IPS DF 6.9 (cell line): ENCODE measurements around the gene RCAN1.
"Not testable (repeated sequence)": the region's sequence is repeated elsewhere in the genome, so short reads cannot be mapped to it uniquely, and the experiment has no call there.

Source experiments
- DNase-seq: peaks from one replicate; pipeline ENCODE4 v3.0.0-alpha.2; 2013; ENCODE audit warnings: low read depth, low spot score
- H3K27ac ChIP-seq: one replicate; pipeline ENCODE4 v1.5.1; 2013; ENCODE audit warnings: low read length, control low read depth
- H3K27me3 ChIP-seq: 2 replicates; pipeline ENCODE4 v1.6.1; 2013; ENCODE audit warnings: mild to moderate bottlenecking, low read length; ENCODE audit not compliant: control insufficient read depth, insufficient read depth
- H3K36me3 ChIP-seq: 2 replicates; pipeline ENCODE4 v1.6.1; 2013; ENCODE audit warnings: low read length; ENCODE audit not compliant: control insufficient read depth, insufficient read depth
- H3K4me1 ChIP-seq: 2 replicates; pipeline ENCODE4 v1.6.1; 2013; ENCODE audit warnings: low read length; ENCODE audit not compliant: control insufficient read depth, insufficient read depth
- H3K4me3 ChIP-seq: 2 replicates; pipeline ENCODE4 v1.5.1; 2013; ENCODE audit warnings: mild to moderate bottlenecking, low read length
- H3K9me3 ChIP-seq: 2 replicates; pipeline ENCODE4 v1.6.1; 2013; ENCODE audit warnings: low read length, inconsistent platforms; ENCODE audit not compliant: control insufficient read depth, insufficient read depth
- WGBS: extraction: QIAGEN DNeasy Blood & Tissue Kit; methylation state at CpG from one replicate; pipeline ENCODE4 v1.1.7; 2013; ENCODE audit warnings: mixed read lengths, missing lambda C conversion rate; ENCODE audit not compliant: insufficient read length, insufficient coverage; 5-methylcytosine and 5-hydroxymethylcytosine counted together

Gene RCAN1

GRCh38 chr21:34554670-34555069, 60.2 kb downstream of the RCAN1 start:
- DNase-seq, H3K27me3 ChIP-seq, H3K36me3 ChIP-seq, H3K4me3 ChIP-seq, H3K9me3 ChIP-seq, H3K27ac ChIP-seq, H3K4me1 ChIP-seq: not testable (repeated sequence)
- WGBS, result no CpG with 5 or more reads among the region's 2 CpGs

DNA sequence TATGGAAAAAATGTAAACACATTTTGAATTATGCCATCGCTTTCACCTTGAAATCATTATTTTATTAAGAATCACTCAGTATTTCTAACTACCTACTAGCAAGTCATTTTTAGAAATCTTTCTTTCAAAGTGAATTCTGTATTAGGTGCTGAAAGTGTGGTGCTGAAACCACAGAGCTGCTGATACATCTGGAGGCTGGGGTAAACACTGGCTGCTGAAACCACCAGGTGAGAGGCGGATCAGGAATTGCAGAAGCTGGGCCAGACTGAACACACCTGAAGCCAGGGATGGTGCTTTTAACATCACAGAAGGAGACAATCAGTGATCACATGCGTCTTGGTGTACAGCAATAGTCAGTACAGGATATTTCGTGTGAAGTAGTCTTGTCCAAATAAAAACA, 60.7 kb downstream of the RCAN1 start:
- Histone ChIP-seq H3K4me1 (no peaks in the 10 kb centered on the region), H3K4me3 (no peak overlapping the region), H3K27ac (no peak overlapping the region), H3K9me3 (no peaks in the 10 kb centered on the region; the same call in 1 of the 2 replicates), H3K27me3 (no peaks in the 10 kb centered on the region), H3K36me3 (no peaks in the 10 kb centered on the region)
- WGBS, result no CpG with 5 or more reads among the region's 4 CpGs
- DNase-seq, result no peak

DNA sequence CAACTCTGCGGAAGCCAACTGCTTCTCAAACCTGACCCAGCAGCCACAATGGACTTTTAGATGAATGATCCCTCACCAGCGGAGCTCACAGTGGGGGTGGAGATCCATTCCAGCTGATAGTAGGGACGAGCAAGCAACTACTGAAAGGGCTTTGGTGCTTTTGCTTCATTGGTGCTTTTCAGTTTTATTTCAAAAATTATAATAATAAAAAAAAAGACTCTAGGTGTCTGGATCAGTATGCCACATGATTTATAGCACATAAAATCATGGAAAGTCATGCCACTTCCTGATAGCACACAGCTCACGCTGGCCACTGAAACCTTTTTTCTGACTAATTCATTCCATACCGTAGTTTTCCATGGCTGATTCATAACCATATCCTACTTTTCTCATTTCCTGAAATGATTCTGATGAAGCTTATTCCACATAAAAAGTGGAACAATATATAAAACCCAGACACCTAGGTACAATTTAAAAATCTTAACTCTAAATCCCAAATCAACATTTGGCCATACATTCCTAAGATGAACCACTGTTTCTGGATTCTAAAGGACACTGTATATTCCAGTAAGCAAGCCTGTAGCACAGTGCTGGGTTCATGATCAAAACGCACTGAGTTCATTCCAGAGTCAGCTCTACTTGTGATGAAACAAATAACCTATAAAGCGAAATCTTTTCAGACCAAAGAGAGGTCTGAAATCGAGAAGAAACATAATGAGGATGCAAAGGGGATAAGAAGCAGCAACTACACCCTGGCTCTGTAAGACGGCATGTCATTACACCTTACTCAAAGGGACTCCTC, 61.6 kb downstream of the RCAN1 start:
- Histone ChIP-seq H3K9me3 (no peaks in the 10 kb centered on the region; the same call in 1 of the 2 replicates), H3K36me3 (no peaks in the 10 kb centered on the region), H3K27me3 (no peaks in the 10 kb centered on the region), H3K27ac (no peak overlapping the region), H3K4me1 (no peaks in the 10 kb centered on the region), H3K4me3 (no peak overlapping the region)
- DNase-seq, result no peak
- no CpG with 5 or more reads among the region's 9 CpGs for WGBS

DNA sequence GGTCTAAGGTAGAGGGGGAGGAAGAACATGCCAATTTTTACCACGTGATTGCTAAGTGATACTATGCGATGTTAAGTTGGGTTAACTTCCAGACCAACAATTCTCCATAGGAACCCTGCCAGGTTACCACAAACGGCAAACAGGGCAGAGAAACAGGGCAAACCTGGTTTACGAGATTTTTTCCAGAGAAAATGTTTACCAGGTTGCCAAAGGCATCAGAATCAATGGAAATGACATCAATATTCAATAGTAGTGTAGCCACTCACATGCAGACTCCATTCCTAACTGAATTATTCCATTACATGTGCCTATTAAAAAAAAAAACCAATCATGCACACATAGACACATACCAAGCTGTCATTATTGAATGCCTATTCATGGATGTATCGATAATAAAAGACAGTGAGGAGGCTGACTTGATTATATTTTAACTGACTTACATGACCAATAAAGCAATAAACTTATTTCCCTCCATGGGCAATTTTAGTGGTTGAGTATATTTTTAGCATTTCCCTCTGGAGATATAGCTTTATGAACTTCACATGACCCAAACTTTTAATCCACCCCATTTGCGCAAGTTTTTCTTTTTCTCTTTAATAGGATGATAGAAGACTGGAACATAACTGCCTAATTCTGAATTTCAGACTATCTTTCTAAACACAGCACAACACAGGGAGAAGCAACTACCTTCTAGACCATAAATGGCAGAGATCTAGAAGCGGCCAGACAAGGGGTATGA, 62.4 kb downstream of the RCAN1 start:
- DNase-seq, result no peak
- no peaks in the 10 kb centered on the region for H3K36me3 ChIP-seq
- H3K27me3 ChIP-seq, result no peaks in the 10 kb centered on the region
- H3K4me3 ChIP-seq, result no peak overlapping the region
- WGBS, result no CpG with 5 or more reads among the region's 7 CpGs
- no peaks in the 10 kb centered on the region for H3K4me1 ChIP-seq
- H3K9me3 ChIP-seq, result no peaks in the 10 kb centered on the region; the same call in 1 of the 2 replicates
- H3K27ac ChIP-seq, result no peak overlapping the region

DNA sequence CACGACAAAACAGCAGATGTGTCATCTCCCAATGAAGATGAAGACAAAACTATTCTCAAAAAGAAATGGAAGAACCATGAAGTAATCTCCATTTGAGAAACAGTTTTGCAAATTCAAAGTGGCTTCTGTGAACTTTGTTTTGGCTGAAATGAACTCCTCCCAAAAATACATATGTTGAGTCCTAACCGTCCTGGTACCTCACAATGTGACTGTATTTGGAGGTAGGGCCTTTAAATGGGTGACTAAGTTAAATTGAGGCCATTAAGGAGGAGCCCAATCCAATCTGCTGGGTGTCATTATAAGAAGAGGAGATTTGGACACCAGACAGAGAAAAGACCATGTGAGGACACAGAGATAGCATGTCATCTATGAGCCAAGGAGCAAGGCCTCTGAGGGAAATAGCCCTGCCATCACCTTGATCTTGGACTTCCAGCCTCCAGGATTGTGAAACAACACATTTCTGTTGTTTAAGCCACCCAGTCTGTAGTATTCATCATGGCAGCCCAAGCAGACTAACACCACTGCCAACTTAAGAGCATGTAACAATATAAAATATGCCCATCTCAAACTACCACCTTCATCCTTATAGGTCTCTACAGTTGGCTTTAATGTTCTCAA, 64.6 kb downstream of the RCAN1 start:
- Histone ChIP-seq H3K9me3 (no peaks in the 10 kb centered on the region; the same call in 1 of the 2 replicates), H3K27me3 (no peaks in the 10 kb centered on the region), H3K4me1 (no peaks in the 10 kb centered on the region), H3K27ac (no peak overlapping the region), H3K4me3 (no peak overlapping the region), H3K36me3 (no peaks in the 10 kb centered on the region)
- no CpG with 5 or more reads among the region's 2 CpGs for WGBS
- DNase-seq, result no peak

DNA sequence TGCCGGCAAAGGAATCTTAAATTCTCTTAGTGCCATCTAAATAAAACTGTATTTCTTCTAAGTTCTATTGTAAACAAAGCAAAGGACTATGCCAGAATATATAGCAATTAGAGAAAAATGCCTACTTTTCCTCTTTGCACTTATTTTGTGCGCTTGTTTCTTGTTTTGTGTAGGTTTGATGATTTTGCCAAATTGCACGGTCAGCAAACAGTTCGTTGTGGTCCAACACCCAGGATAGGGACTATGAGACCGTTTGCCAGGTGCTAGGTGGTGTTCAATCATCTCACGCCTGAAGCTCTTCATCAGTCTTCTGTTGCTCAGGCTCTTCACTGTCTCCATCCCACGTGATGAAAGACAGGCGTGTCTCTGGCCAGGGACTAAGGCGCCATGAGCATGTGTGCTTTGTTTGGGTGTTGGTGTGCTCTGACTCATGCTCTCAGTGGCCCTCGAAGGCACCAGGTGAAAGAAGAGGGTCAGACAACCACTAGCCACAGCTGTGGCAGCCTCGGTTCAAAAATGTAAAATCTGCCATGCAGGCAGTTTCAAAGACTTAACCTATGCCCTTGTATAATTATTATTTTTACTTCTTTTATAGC, 66.0 kb downstream of the RCAN1 start:
- Histone ChIP-seq H3K27me3 (no peaks in the 10 kb centered on the region), H3K4me3 (no peak overlapping the region), H3K36me3 (no peaks in the 10 kb centered on the region), H3K4me1 (no peaks in the 10 kb centered on the region), H3K27ac (no peak overlapping the region), H3K9me3 (no peaks in the 10 kb centered on the region)
- no CpG with 5 or more reads among the region's 11 CpGs for WGBS
- DNase-seq, result no peak

GRCh38 chr21:34546542-34546941, 68.4 kb downstream of the RCAN1 start:
- Histone ChIP-seq H3K4me3 (no peak overlapping the region), H3K9me3 (no peaks in the 10 kb centered on the region), H3K27me3 (no peaks in the 10 kb centered on the region), H3K36me3 (no peaks in the 10 kb centered on the region), H3K4me1 (no peaks in the 10 kb centered on the region), H3K27ac (no peak overlapping the region)
- DNase-seq, result no peak
- no CpG with 5 or more reads among the region's 6 CpGs for WGBS

DNA sequence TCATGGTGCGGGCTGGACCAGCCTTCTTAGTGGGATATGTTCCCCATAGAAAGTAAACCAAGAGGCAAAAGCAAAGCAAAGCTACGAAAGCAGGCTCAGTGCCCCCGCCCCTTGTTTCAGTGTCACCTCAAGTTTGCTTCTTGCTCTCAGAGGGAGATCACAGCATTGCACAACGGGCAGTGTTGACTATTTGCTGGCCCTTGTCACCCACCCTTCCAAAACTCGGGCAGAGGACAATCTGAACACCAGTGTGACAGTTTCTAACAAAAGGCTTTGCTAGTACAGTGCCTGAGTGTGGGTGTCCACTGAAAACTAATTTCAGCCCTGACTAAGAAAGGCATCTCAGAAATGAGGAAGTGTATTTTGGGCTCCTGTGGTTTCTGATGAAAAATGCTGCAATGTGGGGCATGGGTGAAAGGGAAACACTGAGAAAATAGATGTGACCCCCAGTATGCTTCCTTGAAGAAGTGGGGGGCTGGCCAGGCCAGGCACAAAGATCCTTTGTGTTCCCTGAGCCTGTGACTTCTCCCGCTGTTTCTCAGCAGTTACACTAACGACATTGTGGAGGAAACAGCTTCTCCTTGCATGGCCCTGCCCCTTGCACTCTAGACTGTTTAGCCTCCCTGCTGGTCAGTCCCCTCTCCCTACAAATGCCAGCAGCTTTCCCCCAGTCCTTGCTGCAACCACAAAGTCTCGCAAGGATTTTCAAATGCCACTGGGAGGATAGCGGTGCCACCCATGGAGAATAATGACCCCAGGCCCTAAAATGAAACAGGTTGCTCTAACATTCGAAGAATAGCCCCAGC, 69.6 kb downstream of the RCAN1 start:
- no CpG with 5 or more reads among the region's 10 CpGs for WGBS
- Histone ChIP-seq H3K36me3 (no peaks in the 10 kb centered on the region), H3K27me3 (no peaks in the 10 kb centered on the region), H3K27ac (no peak overlapping the region), H3K9me3 (no peaks in the 10 kb centered on the region), H3K4me1 (no peaks in the 10 kb centered on the region), H3K4me3 (no peak overlapping the region)
- DNase-seq, result no peak

- Histone ChIP-seq H3K4me1 (no peaks in the 10 kb centered on the region), H3K27ac (no peak overlapping the region), H3K4me3 (no peak overlapping the region), H3K27me3 (no peaks in the 10 kb centered on the region), H3K9me3 (no peaks in the 10 kb centered on the region), H3K36me3 (no peaks in the 10 kb centered on the region)
- no CpG with 5 or more reads among the region's 7 CpGs for WGBS
- DNase-seq, result peak; percentile 63
Observed at GRCh38 chr21:34544032-34544496, 70.8 kb downstream of the RCAN1 start.
